ENCODE results near the gene SEL1L3.

Gene SEL1L3

GRCh38 chr4:25779021-25779420 is 83.8 kb downstream of the SEL1L3 start:
- 95 to 96% methylated on average over 4 of the region's 4 CpGs for WGBS, 2 experiments
- no peaks in the 10 kb centered on the region for H3K9me3 ChIP-seq (ENCODE audit: control insufficient read depth, low read length)
- H3K4me1 ChIP-seq (ENCODE audit: control insufficient read depth, insufficient read depth, low read length) = no peaks in the 10 kb centered on the region
- no peaks in the 10 kb centered on the region for H3K27me3 ChIP-seq (ENCODE audit: control insufficient read depth, insufficient read depth, low read length, poor library complexity, severe bottlenecking)
- no peak overlapping the region for H3K4me3 ChIP-seq (ENCODE audit: insufficient read depth, low read depth, low read length)
- no peaks in the 10 kb centered on the region for H3K36me3 ChIP-seq (ENCODE audit: control insufficient read depth, insufficient read depth, low read length)
- no peak overlapping the region for H3K27ac ChIP-seq (ENCODE audit: insufficient read depth, low read depth, low read length, poor library complexity, severe bottlenecking)

- no peaks in the 10 kb centered on the region for H3K36me3 ChIP-seq (ENCODE audit: control insufficient read depth, insufficient read depth, low read length)
- no peaks in the 10 kb centered on the region for H3K9me3 ChIP-seq (ENCODE audit: control insufficient read depth, low read length)
- no peaks in the 10 kb centered on the region for H3K4me1 ChIP-seq (ENCODE audit: control insufficient read depth, insufficient read depth, low read length)
- no peak overlapping the region for H3K27ac ChIP-seq (ENCODE audit: insufficient read depth, low read depth, low read length, poor library complexity, severe bottlenecking)
- no peak overlapping the region for H3K4me3 ChIP-seq (ENCODE audit: insufficient read depth, low read depth, low read length)
- no peaks in the 10 kb centered on the region for H3K27me3 ChIP-seq (ENCODE audit: control insufficient read depth, insufficient read depth, low read length, poor library complexity, severe bottlenecking)
These were observed 86.0 kb downstream of the SEL1L3 start for GRCh38 chr4:25776795-25777194.

- Histone ChIP-seq H3K27me3 (ENCODE audit: control insufficient read depth, insufficient read depth, low read length, poor library complexity, severe bottlenecking) (no peaks in the 10 kb centered on the region), H3K9me3 (ENCODE audit: control insufficient read depth, low read length) (no peaks in the 10 kb centered on the region), H3K4me1 (ENCODE audit: control insufficient read depth, insufficient read depth, low read length) (no peaks in the 10 kb centered on the region), H3K36me3 (ENCODE audit: control insufficient read depth, insufficient read depth, low read length) (no peaks in the 10 kb centered on the region), H3K4me3 (ENCODE audit: insufficient read depth, low read depth, low read length) (no peak overlapping the region), H3K27ac (ENCODE audit: insufficient read depth, low read depth, low read length, poor library complexity, severe bottlenecking) (no peak overlapping the region)
- WGBS, 2 experiments = 94 to 100% methylated on average over 1 to 2 of the region's 2 CpGs
These were observed 87.6 kb downstream of the SEL1L3 start for GRCh38 chr4:25775166-25775565.

- Histone ChIP-seq H3K27ac (ENCODE audit: insufficient read depth, low read depth, low read length, poor library complexity, severe bottlenecking) (no peak overlapping the region), H3K4me1 (ENCODE audit: control insufficient read depth, insufficient read depth, low read length) (no peaks in the 10 kb centered on the region), H3K4me3 (ENCODE audit: insufficient read depth, low read depth, low read length) (no peak overlapping the region), H3K36me3 (ENCODE audit: control insufficient read depth, insufficient read depth, low read length) (no peaks in the 10 kb centered on the region), H3K27me3 (ENCODE audit: control insufficient read depth, insufficient read depth, low read length, poor library complexity, severe bottlenecking) (no peaks in the 10 kb centered on the region), H3K9me3 (ENCODE audit: control insufficient read depth, low read length) (no peaks in the 10 kb centered on the region)
- WGBS, 2 experiments = 83 to 85% methylated on average over 4 of the region's 4 CpGs
These were observed 89.4 kb downstream of the SEL1L3 start for GRCh38 chr4:25773358-25773757.

GRCh38 chr4:25771672-25772071 is 91.1 kb downstream of the SEL1L3 start:
- 95 to 96% methylated on average over 3 to 4 of the region's 4 CpGs for WGBS, 2 experiments
- Histone ChIP-seq H3K27me3 (ENCODE audit: control insufficient read depth, insufficient read depth, low read length, poor library complexity, severe bottlenecking) (no peaks in the 10 kb centered on the region), H3K4me3 (ENCODE audit: insufficient read depth, low read depth, low read length) (no peak overlapping the region), H3K27ac (ENCODE audit: insufficient read depth, low read depth, low read length, poor library complexity, severe bottlenecking) (no peak overlapping the region), H3K4me1 (ENCODE audit: control insufficient read depth, insufficient read depth, low read length) (no peaks in the 10 kb centered on the region), H3K36me3 (ENCODE audit: control insufficient read depth, insufficient read depth, low read length) (no peaks in the 10 kb centered on the region), H3K9me3 (ENCODE audit: control insufficient read depth, low read length) (no peaks in the 10 kb centered on the region)

- H3K9me3 ChIP-seq (ENCODE audit: control insufficient read depth, low read length) = no peaks in the 10 kb centered on the region
- H3K27ac ChIP-seq (ENCODE audit: insufficient read depth, low read depth, low read length, poor library complexity, severe bottlenecking) = no peak overlapping the region
- whole genome bisulfite sequencing, 2 experiments = 93 to 98% methylated on average over 1 of the region's 1 CpG
- H3K36me3 ChIP-seq (ENCODE audit: control insufficient read depth, insufficient read depth, low read length) = no peaks in the 10 kb centered on the region
- no peaks in the 10 kb centered on the region for H3K27me3 ChIP-seq (ENCODE audit: control insufficient read depth, insufficient read depth, low read length, poor library complexity, severe bottlenecking)
- H3K4me1 ChIP-seq (ENCODE audit: control insufficient read depth, insufficient read depth, low read length) = no peaks in the 10 kb centered on the region
- H3K4me3 ChIP-seq (ENCODE audit: insufficient read depth, low read depth, low read length) = no peak overlapping the region
These were observed 91.9 kb downstream of the SEL1L3 start for GRCh38 chr4:25770847-25771246.

- 70 to 76% methylated on average over 4 of the region's 4 CpGs for WGBS, 2 experiments
- H3K4me3 ChIP-seq (ENCODE audit: insufficient read depth, low read depth, low read length) = no peak overlapping the region
- H3K36me3 ChIP-seq (ENCODE audit: control insufficient read depth, insufficient read depth, low read length) = no peaks in the 10 kb centered on the region
- no peaks in the 10 kb centered on the region for H3K9me3 ChIP-seq (ENCODE audit: control insufficient read depth, low read length)
- H3K27me3 ChIP-seq (ENCODE audit: control insufficient read depth, insufficient read depth, low read length, poor library complexity, severe bottlenecking) = no peaks in the 10 kb centered on the region
- no peak overlapping the region for H3K27ac ChIP-seq (ENCODE audit: insufficient read depth, low read depth, low read length, poor library complexity, severe bottlenecking)
- H3K4me1 ChIP-seq (ENCODE audit: control insufficient read depth, insufficient read depth, low read length) = no peaks in the 10 kb centered on the region
These were observed 93.5 kb downstream of the SEL1L3 start for GRCh38 chr4:25769251-25769650.

GRCh38 chr4:25767877-25768725 is 94.7 kb downstream of the SEL1L3 start:
- Histone ChIP-seq H3K27me3 (ENCODE audit: control insufficient read depth, insufficient read depth, low read length, poor library complexity, severe bottlenecking) (no peaks in the 10 kb centered on the region), H3K4me1 (ENCODE audit: control insufficient read depth, insufficient read depth, low read length) (no peaks in the 10 kb centered on the region), H3K27ac (ENCODE audit: insufficient read depth, low read depth, low read length, poor library complexity, severe bottlenecking) (no peak overlapping the region), H3K4me3 (ENCODE audit: insufficient read depth, low read depth, low read length) (no peak overlapping the region), H3K36me3 (ENCODE audit: control insufficient read depth, insufficient read depth, low read length) (no peaks in the 10 kb centered on the region), H3K9me3 (ENCODE audit: control insufficient read depth, low read length) (no peaks in the 10 kb centered on the region)
- WGBS, 2 experiments = 67 to 72% methylated on average over 6 to 7 of the region's 8 CpGs

- Histone ChIP-seq H3K4me1 (ENCODE audit: control insufficient read depth, insufficient read depth, low read length) (no peaks in the 10 kb centered on the region), H3K9me3 (ENCODE audit: control insufficient read depth, low read length) (no peaks in the 10 kb centered on the region), H3K27ac (ENCODE audit: insufficient read depth, low read depth, low read length, poor library complexity, severe bottlenecking) (no peak overlapping the region), H3K36me3 (ENCODE audit: control insufficient read depth, insufficient read depth, low read length) (no peaks in the 10 kb centered on the region), H3K4me3 (ENCODE audit: insufficient read depth, low read depth, low read length) (no peak overlapping the region), H3K27me3 (ENCODE audit: control insufficient read depth, insufficient read depth, low read length, poor library complexity, severe bottlenecking) (no peaks in the 10 kb centered on the region)
- 96 to 98% methylated on average over 11 of the region's 11 CpGs for WGBS, 2 experiments
These were observed 102.2 kb downstream of the SEL1L3 start for GRCh38 chr4:25760518-25761157.

- Histone ChIP-seq H3K4me1 (ENCODE audit: control insufficient read depth, insufficient read depth, low read length) (no peaks in the 10 kb centered on the region), H3K27me3 (ENCODE audit: control insufficient read depth, insufficient read depth, low read length, poor library complexity, severe bottlenecking) (no peaks in the 10 kb centered on the region), H3K36me3 (ENCODE audit: control insufficient read depth, insufficient read depth, low read length) (no peaks in the 10 kb centered on the region), H3K27ac (ENCODE audit: insufficient read depth, low read depth, low read length, poor library complexity, severe bottlenecking) (no peak overlapping the region), H3K9me3 (ENCODE audit: control insufficient read depth, low read length) (no peaks in the 10 kb centered on the region), H3K4me3 (ENCODE audit: insufficient read depth, low read depth, low read length) (no peak overlapping the region)
- WGBS, 2 experiments = 82 to 94% methylated on average over 3 to 4 of the region's 4 CpGs
These were observed 102.7 kb downstream of the SEL1L3 start for GRCh38 chr4:25760048-25760447.
